T-cell (primary cell): ENCODE measurements around the gene UNKL. TPM values are rescaled to one million over a fixed set of nuclear protein-coding genes. Genes with fewer than 3 reads are reported as not detected.

Experiments used
- ATAC-seq, 4 experiments: fragments of 200-7000 bp in 3 of 4; fragments of 150-1000 bp in 1 of 4; cut with Tn5 transposase; replicated peaks in 1 of 4; 1 replicate in 3 of 4; 2 replicates in 1 of 4; pipeline ENCODE4 v1.10.0; 2021; ENCODE audit warnings: moderate library complexity in 3 of 4, mild to moderate bottlenecking in 2 of 4, moderate number of reproducible peaks in 1 of 4
- CTCF ChIA-PET, 2 donors: fragments of 300-600 bp; sonication (Branson Sonifier 250); formaldehyde crosslinking; loops; one replicate each; lab custom pipeline; 2022; ENCODE audit warnings: antibody characterized with exemption in 2 of 2; lab: Charles Lee
- POLR2A ChIA-PET, 2 donors: fragments of 300-600 bp; sonication (Branson Sonifier 250); formaldehyde crosslinking; loops; one replicate each; lab custom pipeline; 2022; ENCODE audit warnings: antibody characterized with exemption in 2 of 2; lab: Charles Lee
- DNase-seq, 35 experiments: peaks; one replicate each; pipeline versions ENCODE4 v3.0.0 to v3.0.0-alpha.2; 2013 to 2023
- H3K27ac ChIP-seq: one replicate; pipeline ENCODE4 v1.5.1; 2013; ENCODE audit warnings: low read length
- H3K27me3 ChIP-seq, 2 experiments: replicated peaks in 1 of 2; 1 replicate in 1 of 2; 2 replicates in 1 of 2; pipeline versions ENCODE4 v1.6.1 to v1.7.0; 2013; ENCODE audit warnings: low read length in 1 of 2, mixed read lengths in 1 of 2; ENCODE audit not compliant: control insufficient read depth in 2 of 2, insufficient read depth in 2 of 2; ENCODE audit errors: extremely low read depth in 1 of 2
- H3K36me3 ChIP-seq, 2 donors: 1 replicate in 1 of 2; 2 replicates in 1 of 2; pipeline versions ENCODE4 v1.6.1 to v1.7.0; 2013; ENCODE audit warnings: low read length in 1 of 2; ENCODE audit not compliant: control insufficient read depth in 2 of 2, insufficient read depth in 1 of 2; ENCODE audit errors: extremely low read depth in 1 of 2
- H3K4me1 ChIP-seq, 2 experiments: 1 replicate in 1 of 2; 2 replicates in 1 of 2; pipeline versions ENCODE4 v1.6.1 to v1.7.0; 2013; ENCODE audit warnings: low read length in 2 of 2, mixed read lengths in 1 of 2; ENCODE audit not compliant: insufficient read depth in 2 of 2, control insufficient read depth in 1 of 2; ENCODE audit errors: extremely low read depth in 1 of 2
- H3K4me3 ChIP-seq, 2 donors: 1 replicate in 1 of 2; 2 replicates in 1 of 2; pipeline versions ENCODE4 v1.5.1 to v1.7.0; 2013; ENCODE audit warnings: mild to moderate bottlenecking in 2 of 2, low read length in 1 of 2, moderate library complexity in 1 of 2; ENCODE audit not compliant: control insufficient read depth in 1 of 2; ENCODE audit errors: extremely low read depth in 1 of 2
- H3K9me3 ChIP-seq: 2 replicates; pipeline ENCODE4 v1.7.0; 2013
- H3K27ac Mint-ChIP-seq, 2 donors: one replicate each; pipeline ENCODE4 v1.8.0; 2020 to 2021; ENCODE audit warnings: mild to moderate bottlenecking in 2 of 2, mixed read lengths in 2 of 2
- H3K27me3 Mint-ChIP-seq, 2 donors: one replicate each; pipeline ENCODE4 v1.8.0; 2021 to 2022; ENCODE audit warnings: mixed read lengths in 2 of 2
- H3K36me3 Mint-ChIP-seq: one replicate; pipeline ENCODE4 v1.8.0; 2021; ENCODE audit warnings: mixed read lengths
- H3K4me1 Mint-ChIP-seq, 3 donors: one replicate each; pipeline ENCODE4 v1.8.0; 2020 to 2022; ENCODE audit warnings: mixed read lengths in 3 of 3, mild to moderate bottlenecking in 1 of 3
- H3K4me3 Mint-ChIP-seq, 3 donors: one replicate each; pipeline ENCODE4 v1.8.0; 2020 to 2022; ENCODE audit warnings: mild to moderate bottlenecking in 3 of 3, mixed read lengths in 3 of 3, moderate library complexity in 3 of 3
- H3K9me3 Mint-ChIP-seq, 3 donors: one replicate each; pipeline ENCODE4 v1.8.0; 2020 to 2022; ENCODE audit warnings: mixed read lengths in 3 of 3
- WGBS: methylation state at CpG from one replicate; pipeline ENCODE4 v1.1.5; 2013; ENCODE audit warnings: missing lambda C conversion rate; ENCODE audit not compliant: insufficient coverage; 5-methylcytosine and 5-hydroxymethylcytosine counted together
- total RNA-seq, 35 experiments: library from RNA in 6 of 35; stranded (reverse) in 6 of 35; fragments of 120-200 nt in 1 of 35; gene quantifications; one replicate each; pipeline versions ENCODE4 v1.2.1 to v1.2.4 and lab custom pipeline; 2013 to 2026

The UNKL gene
- total RNA-seq, 5 donors from 2014 or later (not counting 1 experiment from before 2014, with no cell fraction given): 85.3 to 131 (median 113) TPM

DNA sequence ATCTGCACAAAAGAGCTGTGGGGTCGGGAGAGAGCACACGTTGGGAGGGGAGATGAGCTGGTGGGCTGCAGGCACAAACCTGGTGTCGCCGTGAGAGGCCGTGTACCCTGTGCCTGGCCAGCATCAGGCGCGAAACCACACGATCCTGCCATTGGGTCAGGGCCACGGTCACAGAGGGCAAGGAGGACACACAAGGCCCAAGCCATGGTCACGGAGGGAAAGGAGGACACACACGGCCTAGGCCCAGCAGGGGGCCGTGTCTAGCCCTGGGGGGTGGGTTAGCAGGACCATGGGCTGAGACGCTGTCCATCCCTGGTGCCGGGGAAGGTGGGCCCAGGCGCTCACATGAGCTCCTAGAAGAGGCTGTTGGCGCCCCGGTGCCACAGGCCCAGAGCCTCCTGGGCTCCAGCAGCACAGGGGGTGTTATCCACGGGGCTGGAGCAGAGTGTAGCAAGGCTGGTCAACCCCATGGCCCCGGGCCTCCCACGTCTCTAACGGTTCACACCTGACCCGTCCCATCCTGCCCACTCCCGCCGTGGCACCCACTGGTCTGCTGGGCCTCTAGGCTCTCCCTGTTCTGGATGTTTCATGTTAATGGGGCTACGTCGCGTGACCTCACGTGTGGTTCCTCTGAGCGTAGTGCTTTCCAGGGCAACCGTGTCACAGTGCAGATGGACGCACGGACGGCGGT lies 37.3 kb upstream of the UNKL start:
- no peaks in the 10 kb centered on the region for H3K4me1 ChIP-seq
- ATAC-seq (no peak), DNase-seq (no peak)
- no peak overlapping the region for H3K4me3 ChIP-seq
- Mint-ChIP-seq H3K9me3 (no peaks in the 10 kb centered on the region), H3K4me1 (no peaks in the 10 kb centered on the region), H3K36me3 (peaks cover 19% of the 10 kb centered on the region), H3K4me3 (no peak overlapping the region), H3K27ac (no peak overlapping the region), H3K27me3 (no peaks in the 10 kb centered on the region)
- H3K27ac ChIP-seq: no peak overlapping the region
- ChIA-PET CTCF (no interaction called here), POLR2A (interaction anchor here in 1 of 2 donors (0.5 kb wide), 1 partner anchor 124 kb away, joined by 4 read pairs; no protein-coding TSS in a partner anchor)
- no peaks in the 10 kb centered on the region for H3K9me3 ChIP-seq
- peaks cover 24 to 45% of the 10 kb centered on the region in 2 donors for H3K36me3 ChIP-seq
- no peaks in the 10 kb centered on the region for H3K27me3 ChIP-seq
- 98% methylated on average over 34 of the region's 34 CpGs for WGBS

DNA sequence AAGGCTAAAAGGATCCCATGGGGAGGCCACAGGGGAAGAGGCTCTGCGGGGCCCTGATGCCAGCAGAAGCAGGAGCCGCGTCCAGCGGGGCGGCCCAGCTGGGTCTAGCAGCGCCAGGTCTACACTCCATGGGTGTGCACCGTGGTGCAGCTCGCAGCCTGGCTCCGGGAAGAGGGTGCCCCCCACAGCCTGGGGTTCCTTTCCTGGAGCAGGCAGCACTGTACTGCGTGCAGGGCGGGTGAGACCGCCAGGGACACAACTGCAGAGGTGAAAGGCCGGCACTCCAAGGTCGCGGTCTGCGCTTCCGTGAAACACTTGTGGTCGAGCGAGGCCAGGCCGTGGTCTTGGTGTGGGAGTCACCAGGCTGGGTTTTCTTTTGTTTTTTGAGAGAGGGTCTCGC lies 36.3 kb upstream of the UNKL start:
- H3K27ac ChIP-seq: no peak overlapping the region
- H3K9me3 Mint-ChIP-seq: no peaks in the 10 kb centered on the region
- H3K4me3 ChIP-seq: no peak overlapping the region
- POLR2A ChIA-PET: no interaction called here
- no peaks in the 10 kb centered on the region for H3K27me3 Mint-ChIP-seq
- H3K9me3 ChIP-seq: no peaks in the 10 kb centered on the region
- DNase-seq: no peak
- 98% methylated on average over 17 of the region's 21 CpGs for WGBS
- no peak for ATAC-seq
- H3K4me1 Mint-ChIP-seq: no peaks in the 10 kb centered on the region
- no peak overlapping the region for H3K27ac Mint-ChIP-seq
- H3K36me3 ChIP-seq: peaks cover 26 to 48% of the 10 kb centered on the region in 2 donors
- no peaks in the 10 kb centered on the region for H3K27me3 ChIP-seq
- CTCF ChIA-PET: no interaction called here
- H3K4me1 ChIP-seq: no peaks in the 10 kb centered on the region
- H3K36me3 Mint-ChIP-seq: peaks cover 19% of the 10 kb centered on the region
- no peak overlapping the region for H3K4me3 Mint-ChIP-seq

DNA sequence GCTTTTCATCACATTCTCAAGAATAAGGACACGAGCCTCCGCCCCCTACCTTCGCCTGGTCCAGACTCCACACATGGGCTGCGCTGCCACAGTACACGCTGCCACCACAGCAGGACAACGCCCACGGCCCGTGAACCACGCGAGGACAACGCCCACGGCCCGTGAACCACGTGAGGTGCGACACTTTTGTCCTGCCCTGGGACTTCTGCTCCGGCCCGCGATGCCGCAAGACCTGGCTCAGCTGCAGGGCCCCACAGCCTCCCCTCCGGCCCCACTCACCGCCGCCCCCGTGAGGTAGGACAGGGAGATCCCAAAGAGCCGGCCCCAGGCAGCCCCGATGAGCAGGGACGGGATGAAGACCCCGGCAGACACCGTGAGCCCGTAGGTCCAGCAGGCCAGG lies 35.7 kb upstream of the UNKL start:
- Mint-ChIP-seq H3K4me3 (no peak overlapping the region), H3K4me1 (no peaks in the 10 kb centered on the region), H3K36me3 (peaks cover 19% of the 10 kb centered on the region), H3K27ac (no peak overlapping the region), H3K9me3 (no peaks in the 10 kb centered on the region), H3K27me3 (no peaks in the 10 kb centered on the region)
- Histone ChIP-seq H3K4me1 (no peaks in the 10 kb centered on the region), H3K9me3 (no peaks in the 10 kb centered on the region), H3K4me3 (no peak overlapping the region), H3K36me3 (peaks cover 26 to 45% of the 10 kb centered on the region in 2 donors), H3K27me3 (no peaks in the 10 kb centered on the region), H3K27ac (no peak overlapping the region)
- CTCF ChIA-PET: no interaction called here
- WGBS: 88% methylated on average over 19 of the region's 29 CpGs
- POLR2A ChIA-PET: no interaction called here
- ATAC-seq (no peak), DNase-seq (no peak)

DNA sequence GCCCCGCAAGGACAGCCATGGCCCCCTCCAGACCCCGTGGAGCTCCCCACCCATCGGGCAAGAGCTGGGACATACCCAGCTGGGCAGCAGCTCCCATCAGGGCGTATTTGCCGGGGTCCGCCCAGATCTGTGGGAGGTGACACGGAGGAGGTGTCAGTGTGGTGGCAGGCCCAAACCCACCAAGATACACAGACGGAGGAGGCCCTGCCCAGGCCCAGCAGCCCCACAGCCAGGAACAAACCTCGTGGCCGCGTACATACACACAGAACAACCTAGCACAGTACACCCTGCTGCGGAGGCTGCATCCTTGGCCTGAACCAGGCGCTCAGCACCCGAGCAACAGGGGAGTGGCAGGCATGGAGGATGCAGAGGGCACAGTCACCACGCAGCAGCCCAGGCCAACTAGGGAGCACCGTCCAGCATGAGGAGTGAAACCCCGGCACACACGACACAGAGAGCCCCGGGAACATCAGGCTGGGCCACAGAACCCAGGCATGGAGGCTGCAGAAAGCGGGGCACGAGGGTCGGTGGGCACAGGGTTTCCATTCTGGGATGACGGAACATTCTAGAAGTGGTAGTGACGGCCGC lies 34.8 kb upstream of the UNKL start:
- 97% methylated on average over 22 of the region's 25 CpGs for WGBS
- no peaks in the 10 kb centered on the region for H3K4me1 Mint-ChIP-seq
- H3K4me3 Mint-ChIP-seq: no peak overlapping the region
- CTCF ChIA-PET: no interaction called here
- H3K27ac ChIP-seq: no peak overlapping the region
- H3K27me3 Mint-ChIP-seq: no peaks in the 10 kb centered on the region
- H3K36me3 ChIP-seq: peaks cover 23 to 43% of the 10 kb centered on the region in 2 donors
- H3K9me3 ChIP-seq: no peaks in the 10 kb centered on the region
- ATAC-seq: no peak
- POLR2A ChIA-PET: no interaction called here
- no peaks in the 10 kb centered on the region for H3K9me3 Mint-ChIP-seq
- no peak for DNase-seq
- no peaks in the 10 kb centered on the region for H3K27me3 ChIP-seq
- no peaks in the 10 kb centered on the region for H3K4me1 ChIP-seq
- H3K27ac Mint-ChIP-seq: no peak overlapping the region
- H3K36me3 Mint-ChIP-seq: peaks cover 16% of the 10 kb centered on the region
- no peak overlapping the region for H3K4me3 ChIP-seq

DNA sequence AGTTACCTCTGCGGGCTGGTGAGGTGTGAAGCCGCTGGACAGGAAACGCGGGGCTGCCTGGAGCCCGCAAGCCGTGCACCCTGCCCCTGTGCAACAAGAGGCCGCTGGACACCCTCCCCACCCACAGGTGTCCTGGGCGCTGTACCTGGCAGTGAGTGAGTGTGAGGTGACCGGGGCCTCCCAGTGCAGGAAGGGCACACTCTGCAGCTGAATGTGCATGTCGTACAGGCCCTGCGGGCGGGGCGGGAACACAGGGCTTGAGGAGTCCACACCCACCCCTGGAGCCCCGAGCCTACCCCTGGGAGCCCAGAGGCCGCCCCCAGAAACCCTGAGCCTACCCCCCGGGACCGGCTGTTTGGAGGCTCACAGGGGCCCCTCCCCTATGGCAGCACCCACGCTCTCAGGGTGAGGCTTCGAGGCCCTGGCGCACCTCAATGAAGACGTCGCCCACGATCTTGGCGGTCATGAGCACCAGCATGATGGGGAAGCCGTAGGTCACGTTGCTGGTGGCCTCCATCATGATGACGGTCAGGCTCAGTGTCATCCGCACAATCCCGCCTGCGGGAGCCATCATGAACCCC lies 34.1 kb upstream of the UNKL start:
- no peak overlapping the region for H3K27ac Mint-ChIP-seq
- no peaks in the 10 kb centered on the region for H3K27me3 ChIP-seq
- ChIA-PET CTCF (no interaction called here), POLR2A (no interaction called here)
- H3K4me3 ChIP-seq: no peak overlapping the region
- no peaks in the 10 kb centered on the region for H3K9me3 Mint-ChIP-seq
- no peak overlapping the region for H3K4me3 Mint-ChIP-seq
- WGBS: 92% methylated on average over 21 of the region's 30 CpGs
- H3K36me3 ChIP-seq: peaks cover 22 to 36% of the 10 kb centered on the region in 2 donors
- ATAC-seq (no peak), DNase-seq (no peak)
- peaks cover 15% of the 10 kb centered on the region for H3K36me3 Mint-ChIP-seq
- no peaks in the 10 kb centered on the region for H3K4me1 Mint-ChIP-seq
- H3K27me3 Mint-ChIP-seq: no peaks in the 10 kb centered on the region
- no peak overlapping the region for H3K27ac ChIP-seq
- H3K4me1 ChIP-seq: no peaks in the 10 kb centered on the region
- no peaks in the 10 kb centered on the region for H3K9me3 ChIP-seq

DNA sequence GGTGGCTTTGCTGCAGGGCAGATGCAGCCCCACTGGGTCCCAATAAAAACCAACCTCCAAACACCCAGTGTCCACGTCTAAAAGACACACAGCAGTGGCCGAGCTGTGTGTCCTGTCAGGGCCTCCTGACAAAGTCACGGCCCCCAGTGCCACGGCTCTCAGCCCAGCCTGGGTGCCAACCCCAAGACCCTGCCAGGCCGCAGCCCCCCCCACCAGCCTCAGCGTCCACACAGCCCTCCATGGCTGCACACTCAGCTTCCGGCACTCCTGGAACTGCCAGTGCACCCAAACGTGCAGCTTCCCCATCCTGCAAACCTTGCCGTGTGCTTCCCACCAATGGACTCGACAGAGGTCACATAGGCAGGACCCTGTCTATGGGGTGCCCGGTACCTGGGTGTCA lies 33.5 kb upstream of the UNKL start:
- H3K27ac Mint-ChIP-seq: no peak overlapping the region
- H3K36me3 ChIP-seq: peaks cover 20 to 30% of the 10 kb centered on the region in 2 donors
- WGBS: 95% methylated on average over 11 of the region's 11 CpGs

More for the DNA sequence above, 33.5 kb upstream of the UNKL start:
- Mint-ChIP-seq H3K9me3 (no peaks in the 10 kb centered on the region), H3K4me3 (no peak overlapping the region), H3K4me1 (no peaks in the 10 kb centered on the region), H3K36me3 (peaks cover 9% of the 10 kb centered on the region), H3K27me3 (no peaks in the 10 kb centered on the region)
- H3K9me3 ChIP-seq: no peaks in the 10 kb centered on the region
- no peak overlapping the region for H3K27ac ChIP-seq
- H3K4me3 ChIP-seq: no peak overlapping the region
- ATAC-seq (no peak), DNase-seq (no peak)
- CTCF ChIA-PET: no interaction called here
- POLR2A ChIA-PET: no interaction called here
- H3K4me1 ChIP-seq: no peaks in the 10 kb centered on the region
- H3K27me3 ChIP-seq: no peaks in the 10 kb centered on the region
